Left cardiac atrium (tissue), 4 donors: ENCODE measurements around the gene PRDM8. TPM values are rescaled to one million over a fixed set of nuclear protein-coding genes. Genes with fewer than 3 reads are reported as not detected.
"Not testable (repeated sequence)": the region's sequence is repeated elsewhere in the genome, so short reads cannot be mapped to it uniquely, and the experiment has no call there.

Source experiments
- ATAC-seq, 2 donors: fragments of 200-7000 bp; cut with Tn5 transposase; one replicate each; pipeline ENCODE4 v1.9.1; 2020; ENCODE audit warnings: mild to moderate bottlenecking in 2 of 2, moderate library complexity in 2 of 2
- DNase-seq: peaks from one replicate; pipeline ENCODE4 v3.0.0-alpha.2; 2020
- intact Hi-C, 2 donors: fragments of 100-400 bp; cut with DNase I; formaldehyde crosslinking; loops; one replicate each; pipeline versions ENCODE4 v1.14.1 to v1.15.1; 2022 to 2023
- total RNA-seq, 2 donors: library from RNA; stranded (reverse); fragmentation: NEBNext Ultra II Directional; extraction: Animal tissue kit (Norgen Biotek cat#: 25700); gene quantifications; one replicate each; pipeline ENCODE4 v1.2.1, GENCODE V29; 2021
- donor health status: DM: no; HTN: yes; CAD: no.
- donor health status: DM: no; HTN: yes; CAD: no; lungs with severe emphysema.
- donor health status: DM: yes; HTN: yes; CAD: no.
- donor health status: Dilated cardiomyopathy.

The PRDM8 gene
- total RNA-seq, 2 donors from 2014 or later: 1.5 to 2.0 TPM

GRCh38 chr4:80243274-80244018 lies 46.1 kb downstream of the PRDM8 start:
- no peak for DNase-seq
- ATAC-seq: no peak
- intact Hi-C loops: no loop called here

GRCh38 chr4:80247484-80247883 lies 50.2 kb downstream of the PRDM8 start:
- intact Hi-C loops, DNase-seq, ATAC-seq: not testable (repeated sequence)

- ATAC-seq (no peak), DNase-seq (no peak)
- intact Hi-C loops: no loop called here
Measured at GRCh38 chr4:80249144-80249543, 51.8 kb downstream of the PRDM8 start.

- intact Hi-C loops: no loop called here
- DNase-seq: no peak
- no peak for ATAC-seq
Measured at GRCh38 chr4:80252427-80252826, 55.1 kb downstream of the PRDM8 start.

- intact Hi-C loops: no loop called here
- ATAC-seq: no peak
Measured at GRCh38 chr4:80252953-80253352, 55.6 kb downstream of the PRDM8 start.

GRCh38 chr4:80253510-80253909 lies 56.2 kb downstream of the PRDM8 start:
- intact Hi-C loops: no loop called here
- DNase-seq (no peak), ATAC-seq (no peak)

More at GRCh38 chr4:80252953-80253352, 55.6 kb downstream of the PRDM8 start:
- DNase-seq: no peak

Other genes starting within 250 kb of the PRDM8 start
- 10 to 100 TPM; 39.3 to 49.8 TPM for gene ANTXR2, start 124.3 kb upstream of the PRDM8 start, total RNA-seq
- gene FGF5, start 69.2 kb downstream of the PRDM8 start, total RNA-seq: not detected
- not detected for gene CFAP299, start 138.2 kb downstream of the PRDM8 start, total RNA-seq